Measurements from ENCODE around the gene KRTAP5-2.
"Not testable (repeated sequence)": the region's sequence is repeated elsewhere in the genome, so short reads cannot be mapped to it uniquely, and the experiment has no call there.

KRTAP5-2 gene

GRCh38 chr11:1624621-1625020 is 26.5 kb upstream of the KRTAP5-2 start:
- H3K4me1 ChIP-seq (ENCODE audit: insufficient read depth, insufficient read length), result no peaks in the 10 kb centered on the region
- peaks cover 28% of the 10 kb centered on the region for H3K27me3 ChIP-seq (ENCODE audit: insufficient read depth, insufficient read length)
- DNase-seq (ENCODE audit: low read depth, low spot score), result no peak
- no peaks in the 10 kb centered on the region for H3K9me3 ChIP-seq (ENCODE audit: insufficient read depth, low read length)
- TF ChIP-seq SUZ12 (IDR thresholded peaks at IDR 0.05; ENCODE audit: extremely low read depth, insufficient read depth, insufficient read length), result no peak
- TF ChIP-seq YY1 (IDR thresholded peaks at IDR 0.05; ENCODE audit: insufficient read depth, insufficient read length), result no peak
- TF ChIP-seq ZNF274 (IDR thresholded peaks at IDR 0.05; ENCODE audit: low read depth, low read length), result no peak
- no peak overlapping the region for H3K4me3 ChIP-seq (ENCODE audit: insufficient read length, low read depth)
- H3K36me3 ChIP-seq (ENCODE audit: insufficient read depth, insufficient read length, low read length), result no peaks in the 10 kb centered on the region
- H3K9ac ChIP-seq (ENCODE audit: insufficient read length, low read depth), result no peak overlapping the region

GRCh38 chr11:1623716-1624115 is 25.6 kb upstream of the KRTAP5-2 start:
- H3K4me1 ChIP-seq (ENCODE audit: insufficient read depth, insufficient read length), result no peaks in the 10 kb centered on the region
- H3K9me3 ChIP-seq (ENCODE audit: insufficient read depth, low read length), result no peaks in the 10 kb centered on the region
- TF ChIP-seq YY1 (IDR thresholded peaks at IDR 0.05; ENCODE audit: insufficient read depth, insufficient read length) (no peak), SUZ12 (IDR thresholded peaks at IDR 0.05; ENCODE audit: extremely low read depth, insufficient read depth, insufficient read length) (no peak), ZNF274 (IDR thresholded peaks at IDR 0.05; ENCODE audit: low read depth, low read length) (no peak)
- H3K36me3 ChIP-seq (ENCODE audit: insufficient read depth, insufficient read length, low read length), result no peaks in the 10 kb centered on the region
- peaks cover 19% of the 10 kb centered on the region for H3K27me3 ChIP-seq (ENCODE audit: insufficient read depth, insufficient read length)
- no peak overlapping the region for H3K9ac ChIP-seq (ENCODE audit: insufficient read length, low read depth)
- H3K4me3 ChIP-seq (ENCODE audit: insufficient read length, low read depth), result no peak overlapping the region
- no peak for DNase-seq (ENCODE audit: low read depth, low spot score)

GRCh38 chr11:1622086-1622485 is 24.0 kb upstream of the KRTAP5-2 start, which contains the start of gene KRTAP5-4:
TSS of gene KRTAP5-4 (minus strand) at chr11:1622138. CDS start at chr11:1622093, 45 bp downstream.
- no peak within 1 kb of the TSS for H3K4me3 ChIP-seq (ENCODE audit: insufficient read length, low read depth)
- H3K9ac ChIP-seq (ENCODE audit: insufficient read length, low read depth), result no peak within 1 kb of the TSS
- no peak for DNase-seq (ENCODE audit: low read depth, low spot score)
- peaks cover 2% of the 10 kb centered on the region for H3K27me3 ChIP-seq (ENCODE audit: insufficient read depth, insufficient read length)
- H3K9me3 ChIP-seq (ENCODE audit: insufficient read depth, low read length), result no peaks in the 10 kb centered on the region
- TF ChIP-seq ZNF274 (IDR thresholded peaks at IDR 0.05; ENCODE audit: low read depth, low read length) (no peak), SUZ12 (IDR thresholded peaks at IDR 0.05; ENCODE audit: extremely low read depth, insufficient read depth, insufficient read length) (no peak), YY1 (IDR thresholded peaks at IDR 0.05; ENCODE audit: insufficient read depth, insufficient read length) (no peak)
- H3K36me3 ChIP-seq (ENCODE audit: insufficient read depth, insufficient read length, low read length), result no peaks in the 10 kb centered on the region
- H3K4me1 ChIP-seq (ENCODE audit: insufficient read depth, insufficient read length), result no peaks in the 10 kb centered on the region

- DNase-seq (ENCODE audit: low read depth, low spot score), result no peak
- no peaks in the 10 kb centered on the region for H3K27me3 ChIP-seq (ENCODE audit: insufficient read depth, insufficient read length)
- no peaks in the 10 kb centered on the region for H3K9me3 ChIP-seq (ENCODE audit: insufficient read depth, low read length)
- H3K9ac ChIP-seq (ENCODE audit: insufficient read length, low read depth), result no peak overlapping the region
- H3K4me1 ChIP-seq (ENCODE audit: insufficient read depth, insufficient read length), result no peaks in the 10 kb centered on the region
- no peaks in the 10 kb centered on the region for H3K36me3 ChIP-seq (ENCODE audit: insufficient read depth, insufficient read length, low read length)
- H3K4me3 ChIP-seq (ENCODE audit: insufficient read length, low read depth), result no peak overlapping the region
- TF ChIP-seq ZNF274 (IDR thresholded peaks at IDR 0.05; ENCODE audit: low read depth, low read length) (no peak), YY1 (IDR thresholded peaks at IDR 0.05; ENCODE audit: insufficient read depth, insufficient read length) (no peak), SUZ12 (IDR thresholded peaks at IDR 0.05; ENCODE audit: extremely low read depth, insufficient read depth, insufficient read length) (no peak)
These were observed 21.4 kb upstream of the KRTAP5-2 start for GRCh38 chr11:1619449-1619848.

- no peak for DNase-seq (ENCODE audit: low read depth, low spot score)
- no peak overlapping the region for H3K9ac ChIP-seq (ENCODE audit: insufficient read length, low read depth)
- H3K4me3 ChIP-seq (ENCODE audit: insufficient read length, low read depth), result no peak overlapping the region
- H3K4me1 ChIP-seq (ENCODE audit: insufficient read depth, insufficient read length), result no peaks in the 10 kb centered on the region
- H3K9me3 ChIP-seq (ENCODE audit: insufficient read depth, low read length), result no peaks in the 10 kb centered on the region
- H3K27me3 ChIP-seq (ENCODE audit: insufficient read depth, insufficient read length), result no peaks in the 10 kb centered on the region
- TF ChIP-seq SUZ12 (IDR thresholded peaks at IDR 0.05; ENCODE audit: extremely low read depth, insufficient read depth, insufficient read length) (no peak), ZNF274 (IDR thresholded peaks at IDR 0.05; ENCODE audit: low read depth, low read length) (no peak), YY1 (IDR thresholded peaks at IDR 0.05; ENCODE audit: insufficient read depth, insufficient read length) (no peak)
- no peaks in the 10 kb centered on the region for H3K36me3 ChIP-seq (ENCODE audit: insufficient read depth, insufficient read length, low read length)
These were observed 20.1 kb upstream of the KRTAP5-2 start for GRCh38 chr11:1618231-1618630.

GRCh38 chr11:1608363-1608762 is 10.3 kb upstream of the KRTAP5-2 start, which contains the start of gene KRTAP5-3:
TSS of gene KRTAP5-3 (minus strand) at chr11:1608463. CDS start at chr11:1608385, 78 bp downstream.
- no peak for DNase-seq (ENCODE audit: low read depth, low spot score)
- peak within 1 kb of the TSS; percentile 33 for H3K9ac ChIP-seq (ENCODE audit: insufficient read length, low read depth)
- no peak for TF ChIP-seq SUZ12 (IDR thresholded peaks at IDR 0.05; ENCODE audit: extremely low read depth, insufficient read depth, insufficient read length)
- TF ChIP-seq ZNF274 (IDR thresholded peaks at IDR 0.05; ENCODE audit: low read depth, low read length), result no peak
- no peak for TF ChIP-seq YY1 (IDR thresholded peaks at IDR 0.05; ENCODE audit: insufficient read depth, insufficient read length)
- no peak within 1 kb of the TSS for H3K4me3 ChIP-seq (ENCODE audit: insufficient read length, low read depth)
- no peaks in the 10 kb centered on the region for H3K36me3 ChIP-seq (ENCODE audit: insufficient read depth, insufficient read length, low read length)
- H3K4me1 ChIP-seq (ENCODE audit: insufficient read depth, insufficient read length), result peaks cover 10% of the 10 kb centered on the region
- no peaks in the 10 kb centered on the region for H3K9me3 ChIP-seq (ENCODE audit: insufficient read depth, low read length)
- peaks cover 30% of the 10 kb centered on the region for H3K27me3 ChIP-seq (ENCODE audit: insufficient read depth, insufficient read length)

GRCh38 chr11:1607901-1608300 is 9.8 kb upstream of the KRTAP5-2 start:
- H3K4me3 ChIP-seq (ENCODE audit: insufficient read length, low read depth); H3K4me1 ChIP-seq (ENCODE audit: insufficient read depth, insufficient read length); H3K9me3 ChIP-seq (ENCODE audit: insufficient read depth, low read length); DNase-seq (ENCODE audit: low read depth, low spot score); H3K36me3 ChIP-seq (ENCODE audit: insufficient read depth, insufficient read length, low read length): not testable (repeated sequence)
- Histone ChIP-seq H3K27me3 (ENCODE audit: insufficient read depth, insufficient read length) (peaks cover 30% of the 10 kb centered on the region), H3K9ac (ENCODE audit: insufficient read length, low read depth) (peak overlapping the region; percentile 10)

GRCh38 chr11:1607156-1607845 is 9.2 kb upstream of the KRTAP5-2 start:
- H3K4me1 ChIP-seq (ENCODE audit: insufficient read depth, insufficient read length); H3K36me3 ChIP-seq (ENCODE audit: insufficient read depth, insufficient read length, low read length); DNase-seq (ENCODE audit: low read depth, low spot score); H3K9me3 ChIP-seq (ENCODE audit: insufficient read depth, low read length); H3K4me3 ChIP-seq (ENCODE audit: insufficient read length, low read depth): not testable (repeated sequence)
- peak overlapping the region; percentile 33 for H3K9ac ChIP-seq (ENCODE audit: insufficient read length, low read depth)
- H3K27me3 ChIP-seq (ENCODE audit: insufficient read depth, insufficient read length), result peaks cover 30% of the 10 kb centered on the region

GRCh38 chr11:1605923-1606322 is 7.8 kb upstream of the KRTAP5-2 start:
- H3K9ac ChIP-seq (ENCODE audit: insufficient read length, low read depth); H3K4me3 ChIP-seq (ENCODE audit: insufficient read length, low read depth); H3K9me3 ChIP-seq (ENCODE audit: insufficient read depth, low read length); DNase-seq (ENCODE audit: low read depth, low spot score); H3K36me3 ChIP-seq (ENCODE audit: insufficient read depth, insufficient read length, low read length); H3K4me1 ChIP-seq (ENCODE audit: insufficient read depth, insufficient read length): not testable (repeated sequence)
- peaks cover 30% of the 10 kb centered on the region for H3K27me3 ChIP-seq (ENCODE audit: insufficient read depth, insufficient read length)

Data from NT2/D1 (cell line).